Measurements from ENCODE around the gene MAPRE3. TPM values are rescaled to one million over a fixed set of nuclear protein-coding genes. Genes with fewer than 3 reads are reported as not detected.

MAPRE3 gene
- total RNA-seq, 4 donors from 2014 or later = 41.9 to 66.5 (median 53.9) TPM

DNA sequence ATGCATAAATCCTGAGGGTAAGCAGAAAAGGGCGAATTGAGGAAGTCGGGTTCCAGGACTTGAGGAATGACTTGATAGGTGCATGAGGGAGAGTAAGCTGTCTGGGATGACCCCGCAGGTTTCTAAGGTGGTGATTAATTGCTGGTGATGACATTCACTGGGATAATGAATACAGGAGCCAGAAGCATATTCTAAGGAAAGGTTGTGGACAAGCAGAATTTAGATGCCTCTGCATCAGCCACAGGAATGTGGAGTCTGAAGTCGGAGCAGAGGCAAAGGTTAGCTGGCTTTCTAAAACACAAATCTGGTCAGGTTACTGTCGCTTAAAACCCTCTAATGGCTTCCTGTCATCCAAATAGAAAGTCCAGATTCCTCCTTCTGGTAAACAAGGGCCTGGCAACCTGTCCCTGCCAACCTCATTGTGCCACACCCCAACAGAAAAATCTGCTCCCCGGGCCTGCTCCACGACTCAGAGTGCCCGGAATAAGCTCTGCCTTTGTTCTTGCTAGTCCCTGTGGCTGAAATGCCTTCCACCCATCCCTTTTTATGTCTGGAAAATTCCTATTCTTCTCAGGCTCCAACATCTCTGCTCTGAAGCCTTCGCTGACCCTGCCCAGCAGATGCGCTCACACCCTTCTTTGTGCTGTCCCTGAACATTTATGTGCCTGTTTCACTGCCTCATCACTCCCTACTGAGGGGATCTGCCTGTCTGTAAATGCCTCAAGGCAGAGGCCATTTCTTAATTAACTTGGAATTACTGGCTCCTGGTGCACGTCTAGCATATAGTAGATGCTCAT lies 51.0 kb downstream of the MAPRE3 start:
- peaks cover 0 to 39% of the 10 kb centered on the region in 2 donors for H3K36me3 ChIP-seq
- no peaks in the 10 kb centered on the region for H3K27me3 ChIP-seq
- ATAC-seq (peak in 1 of 2 donors; percentile 10), DNase-seq (no peak)
- intact Hi-C loops (cut with DNase I; ENCODE audit: low total_unique reads) = no loop called here
- no peak overlapping the region for H3K4me3 ChIP-seq
- TF ChIP-seq CTCF (IDR thresholded peaks at IDR 0.05 in 4 of 5, conservative IDR thresholded peaks at IDR 0.05 in 1 of 5) (no peak), POLR2A (IDR thresholded peaks at IDR 0.05) (no peak)
- H3K9me3 ChIP-seq = no peaks in the 10 kb centered on the region
- peak overlapping the region; percentile 2 to 81 (median 40) for H3K27ac ChIP-seq
- in situ Hi-C loops (cut with MboI; ENCODE audit: low sequenced_read_pairs in 4 of 4) = no loop called here
- H3K4me1 ChIP-seq = peaks cover 33 to 68% of the 10 kb centered on the region in 2 donors

GRCh38 chr2:27023740-27024139 lies 53.3 kb downstream of the MAPRE3 start:
- no peaks in the 10 kb centered on the region for H3K27me3 ChIP-seq
- DNase-seq = no peak
- intact Hi-C loops (cut with DNase I; ENCODE audit: low total_unique reads) = no loop called here
- ATAC-seq = no peak
- H3K4me3 ChIP-seq = no peak overlapping the region
- H3K9me3 ChIP-seq = no peaks in the 10 kb centered on the region
- no peak for TF ChIP-seq POLR2A (IDR thresholded peaks at IDR 0.05)
- in situ Hi-C loops (cut with MboI; ENCODE audit: low sequenced_read_pairs in 4 of 4) = no loop called here
- peaks cover 0 to 44% of the 10 kb centered on the region in 2 donors for H3K36me3 ChIP-seq
- peak overlapping the region in 1 of 4 donors; percentile 89 for H3K27ac ChIP-seq
- H3K4me1 ChIP-seq = peaks cover 18 to 58% of the 10 kb centered on the region in 2 donors

DNA sequence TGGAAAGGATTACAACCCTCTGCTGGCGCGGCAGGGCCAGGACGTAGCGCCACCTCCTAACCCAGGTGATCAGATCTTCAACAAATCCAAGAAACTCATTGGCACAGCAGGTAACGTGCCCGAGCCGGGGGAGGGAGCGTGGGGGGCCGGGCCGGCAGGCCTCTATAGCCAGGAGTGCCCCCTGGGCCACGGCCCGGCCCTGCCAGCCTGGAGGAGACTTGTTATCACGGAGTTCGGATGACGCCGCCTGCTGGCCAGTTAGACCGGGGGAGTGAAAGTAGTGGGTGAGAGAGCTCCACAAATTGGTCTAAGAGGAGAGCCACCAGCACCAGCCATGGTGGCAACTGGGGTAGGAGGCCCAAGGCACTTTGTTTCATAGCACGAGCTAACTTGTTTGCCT lies 53.8 kb downstream of the MAPRE3 start:
- H3K4me1 ChIP-seq = peaks cover 18 to 55% of the 10 kb centered on the region in 2 donors
- DNase-seq = no peak
- no peaks in the 10 kb centered on the region for H3K9me3 ChIP-seq
- intact Hi-C loops (cut with DNase I; ENCODE audit: low total_unique reads) (no loop called here), in situ Hi-C loops (cut with MboI; ENCODE audit: low sequenced_read_pairs in 4 of 4) (no loop called here)
- H3K27me3 ChIP-seq = no peaks in the 10 kb centered on the region
- H3K27ac ChIP-seq = peak overlapping the region in 1 of 4 donors; percentile 89
- ATAC-seq = no peak
- peaks cover 0 to 44% of the 10 kb centered on the region in 2 donors for H3K36me3 ChIP-seq
- no peak overlapping the region for H3K4me3 ChIP-seq
- TF ChIP-seq POLR2A (IDR thresholded peaks at IDR 0.05) (no peak), CTCF (IDR thresholded peaks at IDR 0.05 in 4 of 5, conservative IDR thresholded peaks at IDR 0.05 in 1 of 5) (no peak)

GRCh38 chr2:27024812-27025211 lies 54.4 kb downstream of the MAPRE3 start:
- in situ Hi-C loops (cut with MboI; ENCODE audit: low sequenced_read_pairs in 4 of 4) = no loop called here
- Histone ChIP-seq H3K36me3 (peaks cover 0 to 44% of the 10 kb centered on the region in 2 donors), H3K4me3 (no peak overlapping the region), H3K27ac (peak overlapping the region in 3 of 4 donors; percentile 85 to 89 (median 86)), H3K27me3 (no peaks in the 10 kb centered on the region), H3K4me1 (peaks cover 18 to 49% of the 10 kb centered on the region in 2 donors), H3K9me3 (no peaks in the 10 kb centered on the region)
- no peak for DNase-seq
- ATAC-seq = no peak
- no peak for TF ChIP-seq CTCF (IDR thresholded peaks at IDR 0.05 in 4 of 5, conservative IDR thresholded peaks at IDR 0.05 in 1 of 5)
- no peak for TF ChIP-seq POLR2A (IDR thresholded peaks at IDR 0.05)
- intact Hi-C loops (cut with DNase I; ENCODE audit: low total_unique reads) = no loop called here

GRCh38 chr2:27025281-27025800 lies 54.9 kb downstream of the MAPRE3 start:
- peaks cover 0 to 44% of the 10 kb centered on the region in 2 donors for H3K36me3 ChIP-seq
- in situ Hi-C loops (cut with MboI; ENCODE audit: low sequenced_read_pairs in 4 of 4) = no loop called here

More at GRCh38 chr2:27025281-27025800, 54.9 kb downstream of the MAPRE3 start:
- intact Hi-C loops (cut with DNase I; ENCODE audit: low total_unique reads) = no loop called here
- no peak for DNase-seq
- ATAC-seq = no peak
- Histone ChIP-seq H3K27me3 (no peaks in the 10 kb centered on the region), H3K9me3 (no peaks in the 10 kb centered on the region), H3K4me3 (no peak overlapping the region), H3K27ac (peak overlapping the region; percentile 71 to 89 (median 86)), H3K4me1 (peaks cover 17 to 44% of the 10 kb centered on the region in 2 donors)
- TF ChIP-seq CTCF (IDR thresholded peaks at IDR 0.05 in 4 of 5, conservative IDR thresholded peaks at IDR 0.05 in 1 of 5) = no peak
- no peak for TF ChIP-seq POLR2A (IDR thresholded peaks at IDR 0.05)
